DMS 273 (cell line): ENCODE measurements around the gene HAND1.

ENCODE experiments used
- DNase-seq: peaks from one replicate; lab custom pipeline; 2025; ENCODE audit not compliant: unreplicated experiment; lab: John Stamatoyannopoulos, UW

The HAND1 gene

DNA sequence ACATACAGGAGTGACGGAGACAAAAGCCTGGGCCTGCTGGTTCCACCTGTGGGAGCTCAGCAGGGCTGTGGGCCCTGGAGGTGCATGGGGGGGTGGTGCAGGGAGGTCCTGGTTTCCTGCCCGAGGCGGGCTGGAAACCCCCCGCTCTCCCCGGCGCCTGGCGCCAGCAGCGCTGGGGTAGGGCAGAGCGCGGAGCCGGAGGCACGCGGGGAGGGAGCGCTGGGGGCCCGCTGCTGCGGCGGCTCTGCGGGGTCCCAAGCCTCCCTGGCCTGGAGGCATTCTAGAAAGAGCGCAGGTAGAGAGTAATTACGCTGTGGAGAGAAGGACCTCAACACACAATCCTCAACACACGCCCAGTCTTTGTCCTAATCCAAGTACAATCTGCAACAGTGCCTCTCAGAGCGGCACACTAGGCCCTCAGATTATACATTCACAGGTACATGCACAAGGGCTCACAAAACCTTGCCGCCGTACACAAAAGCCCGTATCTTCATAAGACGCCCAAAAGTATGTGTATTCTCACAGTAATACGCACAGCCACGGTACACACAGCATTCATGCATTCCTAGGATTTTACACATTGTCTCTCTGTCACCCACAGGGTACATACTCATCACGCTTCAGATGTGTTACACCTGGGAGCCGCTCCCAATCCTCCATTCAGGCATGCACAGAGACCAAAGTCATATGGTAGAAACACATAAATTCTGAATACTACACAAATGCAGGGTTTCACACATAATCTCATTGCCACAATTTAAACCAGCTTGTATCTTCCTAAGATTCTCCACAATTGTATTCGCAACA is 2.1 kb upstream of the HAND1 start:
- no peak for DNase-seq

DNA sequence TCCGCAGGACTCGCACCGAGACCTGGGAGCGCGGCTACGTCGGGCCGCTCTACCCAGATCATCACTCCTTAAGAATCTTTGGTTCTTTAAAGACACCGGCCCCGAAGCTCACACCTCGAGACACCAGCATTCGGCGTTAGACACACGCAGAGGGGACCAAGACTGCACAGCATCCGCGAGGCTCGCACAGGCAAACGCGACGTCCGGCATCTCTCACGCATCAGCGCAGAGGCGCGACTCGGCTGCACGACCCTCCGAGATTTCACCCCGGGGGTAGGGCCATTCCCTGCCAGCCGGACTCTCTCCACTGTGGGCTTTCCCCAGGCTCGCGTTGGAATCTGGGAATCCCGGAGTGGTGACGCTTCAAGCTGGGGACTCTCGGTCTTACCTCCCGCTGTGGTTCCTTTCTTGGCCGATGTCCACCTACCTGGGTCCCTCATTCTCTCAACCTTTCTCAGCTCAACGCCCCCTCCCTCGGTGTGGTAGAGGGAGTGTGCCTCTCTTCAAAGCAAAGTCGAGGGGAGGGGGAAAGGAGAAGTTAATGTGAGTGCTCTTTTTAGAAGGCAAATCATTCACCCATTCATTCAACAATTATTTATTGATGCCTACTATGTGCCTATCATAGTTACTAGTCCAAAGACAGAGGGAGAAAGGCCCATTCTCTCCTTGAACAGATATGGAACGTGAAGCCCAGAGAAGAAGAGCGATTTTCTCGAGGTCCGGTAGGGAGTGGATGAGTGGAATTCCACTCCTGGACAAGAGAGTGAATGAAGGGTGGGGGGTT is 1.3 kb upstream of the HAND1 start:
- no peak for DNase-seq

DNA sequence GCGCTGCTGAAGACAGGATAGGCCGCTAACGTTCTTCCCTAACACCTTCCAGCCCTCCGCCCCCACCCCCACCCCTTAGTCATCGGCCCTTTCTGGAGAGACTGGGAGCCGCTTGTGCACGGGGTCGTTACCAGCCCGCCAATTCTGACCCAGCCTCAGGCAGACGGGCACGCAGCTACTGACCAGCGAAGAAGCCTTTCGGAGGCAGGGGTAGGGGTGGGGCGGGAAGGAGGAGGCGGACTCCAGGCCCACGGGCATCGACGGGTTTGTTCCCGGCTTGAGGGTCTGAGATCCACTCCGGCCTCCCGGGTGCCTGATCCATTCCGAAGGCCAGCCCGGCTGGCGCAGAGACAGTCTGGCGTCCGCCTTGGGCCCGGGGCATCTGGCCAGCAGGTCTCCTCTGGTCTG is 729 bp upstream of the HAND1 start:
- no peak for DNase-seq

DNA sequence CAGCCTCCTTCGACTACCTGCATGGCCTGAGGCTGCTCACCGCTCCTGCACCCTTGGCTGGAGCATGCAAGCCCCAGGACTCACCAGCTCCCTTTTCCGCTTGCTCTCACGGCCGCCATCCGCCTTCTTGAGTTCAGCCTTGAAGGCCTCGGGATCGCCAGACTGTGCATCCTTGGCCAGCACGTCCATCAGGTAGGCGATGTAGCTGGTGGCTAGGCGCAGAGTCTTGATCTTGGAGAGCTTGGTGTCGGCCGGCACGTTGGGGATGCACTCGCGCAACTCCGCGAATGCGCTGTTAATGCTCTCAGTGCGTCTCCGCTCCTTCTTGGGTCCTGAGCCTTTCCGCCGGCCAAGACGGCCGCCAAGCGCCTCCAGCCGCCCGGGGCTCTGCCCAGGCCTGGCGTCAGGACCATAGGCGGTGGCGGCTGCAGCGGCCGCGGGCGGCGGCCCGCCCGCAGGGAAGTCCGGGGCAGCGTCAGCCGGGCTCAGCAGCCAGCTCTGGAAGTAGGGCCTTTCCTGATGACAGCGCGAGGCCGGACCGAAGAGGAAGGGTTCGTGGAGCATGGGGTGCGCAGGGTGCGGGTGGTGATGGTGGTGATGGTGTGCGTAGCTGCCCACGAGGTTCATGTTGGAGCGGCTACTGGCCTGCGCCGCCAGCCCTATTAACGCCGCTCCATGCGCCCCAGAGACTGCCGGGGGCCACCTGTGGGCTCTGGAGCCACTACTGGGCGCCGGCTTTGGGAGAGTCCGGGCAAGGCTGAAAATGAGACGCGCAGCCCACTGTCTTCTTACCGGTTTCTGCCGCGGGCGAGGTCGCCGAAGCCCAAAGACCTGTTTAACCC is 424 bp downstream of the HAND1 start:
- DNase-seq: peak; percentile 74

GRCh38 chr5:154476354-154477205 is 1.4 kb downstream of the HAND1 start:
- peak; percentile 33 for DNase-seq

DNA sequence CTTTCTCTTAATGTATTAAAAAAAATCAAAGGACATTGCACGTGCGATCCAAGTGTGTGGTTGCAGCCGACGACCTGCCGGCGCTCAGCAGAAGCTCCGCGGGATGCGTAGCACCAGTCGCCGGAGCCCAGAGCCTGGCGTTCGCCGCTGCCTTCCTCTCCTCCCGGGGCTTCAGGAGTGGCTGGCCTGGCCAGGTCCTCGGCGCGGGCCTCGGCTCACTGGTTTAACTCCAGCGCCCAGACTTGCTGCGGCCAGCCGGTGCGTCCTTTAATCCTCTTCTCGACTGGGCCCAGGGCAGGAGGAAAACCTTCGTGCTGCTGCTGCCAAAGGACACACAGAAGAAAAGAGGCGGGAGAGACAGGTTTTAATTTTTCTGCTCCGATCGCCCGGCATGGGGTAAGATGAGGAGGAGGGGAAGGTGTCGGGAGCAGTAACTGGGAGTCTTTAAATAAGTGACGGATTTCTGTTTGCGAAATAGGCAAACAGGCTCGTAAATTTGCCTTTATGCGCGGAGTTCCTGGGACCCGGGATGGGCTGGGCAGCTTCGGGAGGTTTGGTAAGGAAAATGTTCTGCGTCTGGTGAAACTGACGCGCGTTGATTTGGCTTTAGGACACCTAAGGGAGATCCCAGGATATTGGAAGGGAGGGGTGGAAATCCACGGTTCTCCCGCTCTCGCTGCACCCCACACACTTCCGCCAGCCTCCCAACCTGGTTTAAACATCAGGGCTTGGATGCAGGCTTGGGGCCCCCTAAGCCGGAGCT is 2.3 kb downstream of the HAND1 start:
- DNase-seq: no peak

DNA sequence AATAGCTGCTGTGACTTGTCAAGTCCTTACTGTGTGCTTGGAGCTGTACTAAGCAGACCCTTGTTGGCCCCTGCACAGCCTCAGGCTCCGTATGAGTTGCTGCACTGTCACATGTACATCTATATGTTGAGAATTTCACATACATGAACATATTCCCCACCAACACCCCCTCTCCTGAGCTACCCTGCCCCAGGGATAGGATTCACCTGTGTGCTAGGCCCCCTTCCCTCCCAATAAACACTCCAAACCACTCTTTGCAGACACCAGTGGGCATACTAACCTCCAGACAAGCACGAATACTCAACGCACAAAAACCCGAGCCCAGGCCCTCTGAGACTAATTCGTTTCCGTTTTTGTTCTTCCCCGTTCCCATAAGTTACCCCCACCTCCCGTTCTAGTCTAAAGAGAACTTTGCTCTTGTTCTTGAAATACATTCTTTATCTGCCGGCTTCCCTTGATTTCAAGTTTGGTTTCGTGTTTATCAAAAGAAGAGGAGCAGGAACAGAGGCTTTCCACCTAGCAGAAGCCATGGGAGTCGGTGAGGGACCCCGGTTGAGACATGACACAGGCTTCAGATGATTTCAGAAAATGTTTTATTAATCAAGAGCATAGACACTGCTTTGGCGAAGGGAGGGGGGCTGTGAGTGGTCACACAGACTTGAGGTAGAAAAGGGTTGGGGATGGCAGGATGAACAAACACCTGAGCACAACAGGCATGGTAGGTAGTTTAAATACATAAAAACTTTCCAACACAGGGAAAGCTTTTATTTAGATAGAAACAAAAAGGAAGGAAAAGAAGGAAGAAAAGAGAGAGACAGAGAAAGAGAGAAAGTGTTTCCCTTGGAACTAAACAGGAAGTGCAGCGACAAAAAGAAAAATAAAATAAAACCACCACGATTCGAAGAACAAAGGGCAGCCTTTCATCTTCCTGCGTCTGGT is 3.4 kb downstream of the HAND1 start:
- DNase-seq: no peak

- DNase-seq: no peak
These were observed 4.3 kb downstream of the HAND1 start for GRCh38 chr5:154473581-154474283.

DNA sequence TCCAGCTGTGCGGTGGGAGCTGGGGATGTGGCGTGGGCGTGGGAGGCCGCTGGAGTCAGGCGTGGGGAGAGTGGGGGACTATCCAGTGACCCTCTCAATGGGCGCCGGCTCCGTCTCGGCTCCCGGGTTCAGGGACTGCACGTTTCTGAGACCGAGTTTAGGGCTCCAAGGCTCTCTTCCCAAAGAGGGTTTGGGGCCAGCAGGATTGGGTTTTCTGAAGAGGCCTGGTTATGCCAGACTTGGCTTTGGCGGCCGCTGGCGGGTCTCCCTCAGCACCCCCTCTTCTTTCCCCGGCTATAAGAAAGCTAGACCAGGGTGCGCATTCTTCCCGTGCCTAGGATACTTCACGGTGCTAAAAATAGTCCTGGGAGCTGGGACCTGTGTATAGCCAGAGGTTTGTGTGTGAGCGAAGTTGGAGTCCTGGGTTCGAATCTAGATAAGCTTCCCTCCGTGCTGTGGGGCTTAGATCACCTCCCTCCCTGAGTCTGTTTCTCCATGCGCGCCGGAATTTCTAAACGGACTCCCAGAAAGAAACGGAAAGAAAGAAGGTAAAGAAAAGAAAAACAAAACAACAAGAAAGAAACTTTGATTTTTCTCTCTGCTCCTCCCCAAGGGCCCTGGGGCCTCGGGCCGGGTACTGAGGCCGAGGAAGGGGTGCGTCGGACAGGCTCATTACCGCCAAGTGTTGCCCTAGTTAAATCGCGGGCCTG is 5.0 kb downstream of the HAND1 start:
- no peak for DNase-seq

- peak; percentile 35 for DNase-seq
These were observed 6.8 kb downstream of the HAND1 start for GRCh38 chr5:154470947-154471870.

DNA sequence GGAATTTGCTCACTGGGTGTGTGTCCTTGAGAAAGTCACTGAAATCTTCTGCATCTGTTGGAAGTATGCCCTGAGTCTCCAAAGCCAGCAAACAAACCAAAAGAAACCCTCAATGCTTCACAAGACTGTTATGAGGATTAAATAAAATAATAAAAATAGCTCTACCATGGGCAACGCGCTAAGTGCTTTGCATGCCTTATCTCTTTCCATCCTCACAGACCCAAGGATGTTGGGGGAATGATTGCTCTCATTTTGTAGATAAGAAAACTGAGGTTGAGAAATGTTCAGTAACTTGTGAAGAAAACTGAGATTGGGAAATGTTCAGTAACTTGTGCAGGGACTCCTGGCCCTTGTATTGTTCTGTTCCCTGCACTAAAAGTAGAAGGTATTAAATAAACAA is 7.9 kb downstream of the HAND1 start:
- DNase-seq: no peak

DNA sequence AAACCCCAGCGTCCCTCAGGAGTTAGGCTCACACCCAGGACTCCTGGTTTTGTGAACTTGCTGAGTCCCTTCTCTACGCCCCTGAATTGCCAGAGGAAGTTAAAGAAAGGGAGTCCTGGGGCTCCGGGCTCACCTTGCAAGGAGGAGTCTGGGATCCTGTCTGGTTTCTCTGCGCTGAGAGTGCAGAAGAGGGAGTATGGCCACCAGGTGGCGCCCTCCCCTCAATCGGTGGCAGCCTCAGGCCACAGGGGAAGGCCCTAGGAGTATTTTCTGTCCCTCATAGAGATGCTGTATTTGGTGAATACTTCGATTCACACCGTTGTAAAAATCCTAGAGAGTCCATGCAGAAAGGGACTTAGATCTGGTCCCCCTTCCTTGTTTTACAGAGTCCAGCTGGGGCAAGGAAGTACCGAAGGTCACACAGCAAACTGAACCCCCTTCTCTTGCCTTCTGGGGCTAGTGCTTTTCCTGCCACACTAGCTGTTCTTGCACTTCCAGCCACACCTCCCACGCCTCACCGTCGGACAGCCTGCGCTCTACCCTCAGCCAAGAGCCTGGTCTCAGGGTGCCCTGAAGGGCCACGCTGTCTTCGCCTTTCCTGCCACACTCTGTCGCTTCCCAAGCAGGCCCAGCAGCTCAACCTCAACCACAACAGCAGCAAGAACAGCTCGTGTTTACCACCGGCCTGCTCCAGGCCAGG is 10.2 kb downstream of the HAND1 start:
- DNase-seq: peak; percentile 89

DNA sequence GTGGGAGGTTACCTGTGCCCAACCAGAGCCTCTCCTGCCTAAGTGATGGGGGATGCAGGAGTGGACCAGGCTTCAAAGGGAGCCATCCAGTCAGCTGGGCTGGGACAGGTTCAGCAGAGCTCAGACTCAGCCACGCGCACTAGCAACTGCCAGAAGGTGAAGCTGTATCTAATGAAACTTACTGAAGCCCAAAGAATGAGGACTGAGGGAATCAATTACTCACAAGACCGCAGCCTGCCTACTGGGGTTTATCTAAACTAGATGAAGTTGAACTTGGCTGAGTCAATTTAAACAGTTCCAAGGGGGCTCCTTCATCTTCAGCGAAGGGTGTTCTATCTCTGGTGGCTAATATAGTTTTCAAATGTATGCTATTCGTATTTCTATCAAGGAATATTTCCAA is 11.4 kb downstream of the HAND1 start:
- DNase-seq: peak; percentile 10

DNA sequence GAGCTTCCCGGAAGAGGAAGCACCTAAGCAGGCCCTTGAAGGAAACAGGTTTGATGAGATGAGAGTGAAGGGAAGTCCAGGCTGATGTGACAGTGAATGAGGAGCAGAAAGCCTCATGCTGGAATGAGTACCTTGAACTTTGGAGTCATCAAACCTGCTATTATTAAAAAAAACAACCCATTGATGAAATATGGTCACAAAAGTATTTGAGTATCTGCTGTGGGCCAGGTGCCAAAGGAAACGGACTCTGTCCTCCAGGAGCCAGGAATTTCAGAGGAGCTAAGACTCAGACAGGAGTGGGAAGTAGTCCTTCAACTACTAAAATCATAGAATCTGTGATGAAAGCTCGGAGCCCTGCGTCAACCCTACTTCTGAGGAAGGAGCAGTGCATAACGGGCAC is 11.9 kb downstream of the HAND1 start:
- DNase-seq: no peak

GRCh38 chr5:154465169-154465568 is 12.9 kb downstream of the HAND1 start:
- DNase-seq: no peak

DNA sequence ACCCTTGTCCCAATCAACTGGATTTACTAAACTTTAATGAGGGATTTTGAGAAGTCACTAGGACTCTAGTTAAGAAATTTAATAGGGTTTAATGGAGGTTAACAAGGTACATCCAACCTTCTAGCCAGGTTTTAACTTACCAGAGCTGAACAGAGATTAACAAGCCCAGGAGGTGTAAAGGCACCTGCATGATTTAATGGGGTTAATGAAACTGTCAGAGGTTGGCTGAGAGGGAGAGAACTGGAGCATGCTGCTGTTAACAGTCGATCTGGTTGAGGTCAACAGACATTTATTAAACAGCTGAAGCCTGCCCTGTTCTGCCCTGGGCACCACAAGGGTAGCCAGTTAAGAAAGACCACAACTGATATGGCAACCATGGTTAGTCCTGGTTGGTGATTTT is 13.6 kb downstream of the HAND1 start:
- DNase-seq: no peak
